ENCODE results near the gene ZNF334. TPM values are rescaled to one million over a fixed set of nuclear protein-coding genes. Genes with fewer than 3 reads are reported as not detected.

ZNF334 gene
- total RNA-seq, 1 experiment from 2014 or later = 19.5 TPM

GRCh38 chr20:46554828-46555227 is 41.5 kb upstream of the ZNF334 start:
- peak overlapping the region in 1 of 3 experiments; percentile 83; a peak in 1 of 7 replicates for H3K27ac Mint-ChIP-seq
- WGBS (ENCODE audit: extremely low coverage, insufficient read length, low lambda C conversion rate) = no CpG with 5 or more reads among the region's 3 CpGs
- TF ChIP-seq CTCF (conservative IDR thresholded peaks at IDR 0.05) = no peak

More at GRCh38 chr20:46554828-46555227, 41.5 kb upstream of the ZNF334 start:
- Histone ChIP-seq H3K79me1 (ENCODE audit: insufficient read depth, low read depth, low read length, poor library complexity, severe bottlenecking) (no peaks in the 10 kb centered on the region), H3K9me3 (ENCODE audit: control insufficient read depth, low read depth, low read length) (no peaks in the 10 kb centered on the region), H4K5ac (ENCODE audit: insufficient read length, low read depth, low read length) (no peak overlapping the region), H3K18ac (ENCODE audit: insufficient read length, low read depth, low read length) (no peak overlapping the region), H3K4me1 (ENCODE audit: insufficient read depth, low read length) (peaks cover 6% of the 10 kb centered on the region; the same call in 1 of the 2 replicates), H2AFZ (ENCODE audit: low read length) (no peak overlapping the region), H2BK5ac (ENCODE audit: insufficient read length, low read length) (no peak overlapping the region), H3K9ac (ENCODE audit: extremely low read depth, insufficient read length, low read length) (no peak overlapping the region), H3K27me3 (ENCODE audit: insufficient read depth, low read length) (no peaks in the 10 kb centered on the region), H3K79me2 (ENCODE audit: insufficient read depth, low read length) (no peaks in the 10 kb centered on the region), H2BK20ac (ENCODE audit: low read depth, low read length, poor library complexity, severe bottlenecking) (no peak overlapping the region), H3K14ac (ENCODE audit: insufficient read depth, low read length) (no peak overlapping the region), H4K8ac (replicated peaks; ENCODE audit: insufficient read length, low read depth, low read length) (no peak overlapping the region), H3K27ac (ENCODE audit: insufficient read length, low read depth, low read length) (no peak overlapping the region), H3K56ac (ENCODE audit: insufficient read length, low read depth, low read length) (no peak overlapping the region), H2BK120ac (ENCODE audit: low read depth, low read length, poor library complexity, severe bottlenecking) (no peak overlapping the region), H3K4ac (ENCODE audit: low read depth, low read length) (no peak overlapping the region), H3K23ac (ENCODE audit: insufficient read length, low read depth, low read length) (no peak overlapping the region), H4K91ac (ENCODE audit: insufficient read length, low read depth, low read length) (no peak overlapping the region), H2BK15ac (ENCODE audit: low read depth, low read length) (no peak overlapping the region), H3K23me2 (ENCODE audit: insufficient read length, low read depth, low read length, poor library complexity, severe bottlenecking) (no peaks in the 10 kb centered on the region), H4K20me1 (ENCODE audit: control insufficient read depth, insufficient read depth, insufficient read length) (no peaks in the 10 kb centered on the region), H3T11ph (ENCODE audit: low read length) (no peak overlapping the region), H2AK5ac (ENCODE audit: insufficient read length, low read length) (no peak overlapping the region), H3K4me2 (ENCODE audit: insufficient read depth, insufficient read length, low read length) (peak overlapping the region; percentile 6), H2BK12ac (ENCODE audit: insufficient read length, low read depth, low read length) (no peak overlapping the region)
- DNase-seq = no peak
- H3K36me3 Mint-ChIP-seq (ENCODE audit: insufficient read depth in 1 of 3, low read depth in 3 of 3) = no peaks in the 10 kb centered on the region
- no peaks in the 10 kb centered on the region for H3K27me3 Mint-ChIP-seq (ENCODE audit: low read depth)
- no peak overlapping the region for H3K4me3 Mint-ChIP-seq
- no peaks in the 10 kb centered on the region for H3K9me3 Mint-ChIP-seq
- H3K4me1 Mint-ChIP-seq = peaks cover 74 to 79% of the 10 kb centered on the region in 2 experiments

Measured in H9 (cell line).